GM18909 (cell line): ENCODE data around the gene ANP32D.
A peak's percentile ranks its signal among the peaks of the same experiment; 100 is the strongest.
"Not testable (repeated sequence)": the region's sequence is repeated elsewhere in the genome, so short reads cannot be mapped to it uniquely, and the experiment has no call there.

ENCODE experiments used
- ATAC-seq: cut with Tn5 transposase; IDR thresholded peaks from one replicate; pipeline ENCODE4 v1.9.1; 2021; ENCODE audit warnings: mild to moderate bottlenecking; ENCODE audit not compliant: unreplicated experiment, poor library complexity

ANP32D gene

DNA sequence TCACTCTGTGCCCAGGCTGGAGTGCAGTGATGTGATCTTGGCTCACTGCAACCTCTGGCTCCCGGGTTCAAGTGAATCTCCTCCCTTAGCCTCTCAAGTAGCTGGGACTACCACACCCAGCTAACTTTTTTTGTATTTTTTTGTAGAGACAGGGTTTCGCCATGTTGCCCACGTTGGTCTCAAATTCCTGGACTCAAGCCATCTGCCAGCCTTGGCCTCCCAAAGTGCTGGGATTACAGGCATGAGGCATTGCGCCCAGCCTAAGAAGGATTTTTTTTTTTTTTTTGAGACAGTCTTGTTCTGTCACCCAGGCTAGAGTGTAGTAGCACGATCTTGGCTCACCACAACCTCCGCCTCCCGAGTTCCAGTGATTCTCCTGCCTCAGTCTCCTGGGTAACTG lies 17.1 kb downstream of the ANP32D start:
- ATAC-seq = not testable (repeated sequence)

DNA sequence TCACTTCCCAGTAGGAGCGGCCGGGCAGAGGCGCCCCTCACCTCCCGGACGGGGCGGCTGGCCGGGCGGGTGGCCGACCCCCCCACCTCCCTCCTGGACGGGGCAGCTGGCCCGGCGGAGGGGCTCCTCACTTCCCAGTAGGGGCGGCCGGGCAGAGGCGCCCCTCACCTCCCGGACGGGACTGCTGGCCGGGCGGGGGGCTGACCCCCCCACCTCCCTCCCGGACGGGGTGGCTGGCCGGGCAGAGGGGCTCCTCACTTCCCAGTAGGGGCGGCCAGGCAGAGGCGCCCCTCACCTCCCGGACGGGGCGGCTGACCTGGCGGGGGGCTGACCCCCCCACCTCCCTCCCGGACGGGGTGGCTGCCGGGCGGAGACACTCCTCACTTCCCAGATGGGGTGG lies 27.9 kb downstream of the ANP32D start:
- ATAC-seq = not testable (repeated sequence)

- ATAC-seq = not testable (repeated sequence)
Observed at GRCh38 chr12:48506836-48507235, 34.5 kb downstream of the ANP32D start.

GRCh38 chr12:48508987-48509386 lies 36.6 kb downstream of the ANP32D start:
- ATAC-seq = no peak

DNA sequence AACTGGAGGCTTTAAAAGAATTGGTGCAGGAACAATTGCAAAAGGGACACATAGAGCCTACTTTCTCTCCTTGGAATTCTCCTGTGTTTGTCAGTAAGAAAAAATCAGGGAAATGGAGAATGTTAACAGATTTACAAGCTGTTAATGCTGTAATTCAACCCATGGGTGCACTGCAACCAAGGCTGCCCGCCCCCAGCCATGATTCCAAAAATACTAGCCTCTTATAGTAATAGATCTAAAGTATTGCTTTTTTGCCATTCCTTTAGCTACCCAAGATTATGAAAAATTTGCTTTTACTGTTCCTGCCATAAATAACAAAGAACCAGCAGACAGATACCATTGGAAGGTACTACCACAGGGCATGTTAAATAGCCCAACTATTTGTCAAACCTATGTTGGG lies 37.8 kb downstream of the ANP32D start:
- no peak for ATAC-seq

GRCh38 chr12:48512855-48513254 lies 40.5 kb downstream of the ANP32D start:
- peak; percentile 84 for ATAC-seq

- no peak for ATAC-seq
Observed at GRCh38 chr12:48514728-48515127, 42.4 kb downstream of the ANP32D start.

DNA sequence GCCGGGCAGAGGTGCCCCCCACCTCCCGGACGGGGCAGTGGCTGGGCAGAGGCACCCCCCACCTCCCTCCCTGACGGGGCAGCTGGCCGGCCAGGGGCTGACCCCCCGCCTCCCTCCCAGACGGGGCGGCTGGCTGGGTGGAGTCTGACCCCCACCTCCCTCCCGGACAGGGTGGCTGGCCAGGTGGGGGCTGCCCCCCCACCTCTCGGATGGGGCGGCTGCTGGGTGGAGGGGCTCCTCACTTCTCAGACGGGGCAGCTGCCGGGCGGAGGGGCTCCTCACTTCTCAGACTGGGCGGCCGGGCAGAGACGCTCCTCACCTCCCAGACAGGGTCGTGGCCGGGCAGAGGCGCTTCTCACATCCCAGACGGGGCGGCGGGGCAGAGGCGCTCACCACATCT lies 48.0 kb downstream of the ANP32D start:
- not testable (repeated sequence) for ATAC-seq
